GM12874 (cell line): ENCODE data around the gene SPEF2.

Source experiments
- TF ChIP-seq, protein P1 (sequence below): IDR thresholded peaks from 2 replicates; pipeline ENCODE4 v1.5.1; 2011; ENCODE audit warnings: low read depth, mild to moderate bottlenecking, control low read depth, low read length, moderate library complexity; ENCODE audit not compliant: insufficient read depth

Gene SPEF2

GRCh38 chr5:35819668-35820067 is 202.0 kb downstream of the SPEF2 start:
- TF ChIP-seq, protein P1, sequence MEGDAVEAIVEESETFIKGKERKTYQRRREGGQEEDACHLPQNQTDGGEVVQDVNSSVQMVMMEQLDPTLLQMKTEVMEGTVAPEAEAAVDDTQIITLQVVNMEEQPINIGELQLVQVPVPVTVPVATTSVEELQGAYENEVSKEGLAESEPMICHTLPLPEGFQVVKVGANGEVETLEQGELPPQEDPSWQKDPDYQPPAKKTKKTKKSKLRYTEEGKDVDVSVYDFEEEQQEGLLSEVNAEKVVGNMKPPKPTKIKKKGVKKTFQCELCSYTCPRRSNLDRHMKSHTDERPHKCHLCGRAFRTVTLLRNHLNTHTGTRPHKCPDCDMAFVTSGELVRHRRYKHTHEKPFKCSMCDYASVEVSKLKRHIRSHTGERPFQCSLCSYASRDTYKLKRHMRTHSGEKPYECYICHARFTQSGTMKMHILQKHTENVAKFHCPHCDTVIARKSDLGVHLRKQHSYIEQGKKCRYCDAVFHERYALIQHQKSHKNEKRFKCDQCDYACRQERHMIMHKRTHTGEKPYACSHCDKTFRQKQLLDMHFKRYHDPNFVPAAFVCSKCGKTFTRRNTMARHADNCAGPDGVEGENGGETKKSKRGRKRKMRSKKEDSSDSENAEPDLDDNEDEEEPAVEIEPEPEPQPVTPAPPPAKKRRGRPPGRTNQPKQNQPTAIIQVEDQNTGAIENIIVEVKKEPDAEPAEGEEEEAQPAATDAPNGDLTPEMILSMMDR: no peak

GRCh38 chr5:35820735-35821134 is 203.1 kb downstream of the SPEF2 start:
- TF ChIP-seq, protein P1: no peak

- TF ChIP-seq, protein P1: no peak
These were observed 203.8 kb downstream of the SPEF2 start for GRCh38 chr5:35821513-35821912.

DNA sequence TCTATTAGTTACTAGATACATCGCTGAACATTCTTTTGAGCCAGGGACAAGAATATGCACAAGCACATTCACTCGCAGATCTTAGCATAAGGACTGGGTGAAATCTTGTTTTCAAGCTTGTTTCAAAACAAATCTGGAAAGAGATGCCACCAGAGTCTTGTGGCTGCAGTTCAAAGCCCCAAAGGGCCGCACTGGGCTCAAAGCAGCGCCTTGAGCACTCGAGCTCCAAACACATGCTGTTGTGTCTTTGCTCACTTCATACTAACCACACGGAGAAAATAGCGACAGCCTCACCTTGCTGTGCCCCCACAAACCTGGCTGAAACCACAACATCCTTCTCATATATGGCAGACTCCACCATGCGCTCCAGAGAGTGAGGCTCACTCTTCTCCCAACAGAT is 204.8 kb downstream of the SPEF2 start:
- TF ChIP-seq, protein P1: no peak

DNA sequence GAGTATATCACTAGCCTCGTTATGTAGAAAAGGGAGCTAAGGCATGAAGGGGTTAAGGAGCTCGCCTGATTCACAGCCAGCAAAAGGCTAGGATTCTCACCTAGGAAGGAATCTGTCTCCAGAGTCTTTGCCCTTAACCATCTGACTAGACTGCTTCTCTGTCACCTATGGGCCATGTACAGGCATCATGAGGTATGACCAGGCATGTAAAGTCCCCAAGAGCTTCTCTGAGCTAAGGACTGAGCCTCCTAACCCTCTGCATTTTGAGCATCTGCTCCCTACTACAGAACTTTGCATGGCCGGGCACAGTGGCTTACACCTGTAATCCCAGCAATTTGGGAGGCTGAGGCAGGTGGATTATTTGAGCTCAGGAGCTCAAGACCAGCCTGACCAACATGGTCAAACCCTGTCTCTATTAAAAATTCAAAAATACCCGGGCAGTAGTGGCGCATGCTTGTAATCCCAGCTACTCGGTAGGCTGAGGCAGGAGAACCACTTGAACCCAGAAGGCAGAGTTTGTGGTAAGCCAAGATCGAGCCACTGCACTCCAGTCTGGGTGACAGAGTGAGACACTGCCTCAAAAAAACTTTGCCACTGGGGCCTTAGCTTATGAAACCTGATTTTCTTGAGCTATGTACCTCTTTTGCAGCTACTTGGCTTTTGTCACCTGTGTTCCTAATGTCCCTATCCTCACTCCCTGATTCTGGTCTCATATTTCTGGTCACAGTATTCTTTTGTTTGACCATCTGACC is 205.9 kb downstream of the SPEF2 start:
- TF ChIP-seq, protein P1: no peak

DNA sequence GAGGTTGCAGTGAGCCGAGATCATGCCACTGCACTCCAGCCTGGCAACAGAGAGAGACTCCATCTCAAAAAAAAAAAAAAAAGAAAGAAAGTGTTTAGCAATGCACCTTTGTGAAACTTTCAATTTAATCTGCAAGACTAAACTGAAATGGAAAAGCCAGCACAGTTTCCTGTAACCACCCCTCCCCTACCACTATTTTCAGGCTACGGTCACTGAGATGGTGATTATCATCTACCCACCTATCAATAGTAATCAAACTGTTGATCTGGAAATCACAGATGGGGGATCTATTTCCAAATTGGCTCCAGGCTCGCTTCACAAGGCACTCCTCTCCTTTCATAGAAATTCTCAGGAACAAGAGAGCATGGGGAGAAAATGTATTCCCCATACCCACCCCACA is 208.4 kb downstream of the SPEF2 start:
- TF ChIP-seq, protein P1: no peak

DNA sequence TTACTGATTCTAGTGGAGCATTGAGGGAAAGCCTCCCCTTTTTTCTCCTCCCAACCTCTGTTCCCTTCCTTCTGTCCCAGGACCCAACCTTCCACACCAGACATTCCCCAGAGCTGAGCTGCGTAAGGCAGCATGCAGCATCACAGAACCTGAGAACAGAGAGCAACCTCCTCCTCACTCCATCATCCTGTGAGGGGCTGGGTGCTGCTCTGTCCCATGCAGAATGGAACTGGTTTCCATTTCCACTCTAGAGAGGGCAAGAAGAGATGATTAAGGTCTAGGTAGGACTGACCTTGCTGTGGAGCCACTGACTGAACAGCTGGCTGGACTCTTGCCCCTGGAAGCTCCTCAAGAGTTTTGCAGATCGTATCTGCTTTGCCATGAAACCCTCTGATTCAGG is 208.9 kb downstream of the SPEF2 start:
- TF ChIP-seq, protein P1: no peak
